HL-60 (cell line): Measurements from ENCODE around the gene UVSSA.

Experiments
- GABPA ChIP-seq: IDR thresholded peaks from 2 replicates; pipeline ENCODE4 v1.6.1; 2012; ENCODE audit warnings: low read depth
- POLR2AphosphoS5 ChIP-seq: IDR thresholded peaks from 2 replicates; pipeline ENCODE4 v1.6.1; 2012; ENCODE audit warnings: low read depth
- TF ChIP-seq, protein P1 (sequence below): IDR thresholded peaks from one replicate; pipeline ENCODE4 v1.5.1; 2011; ENCODE audit warnings: low read length, control low read depth, inconsistent platforms; ENCODE audit not compliant: insufficient read depth
- TF ChIP-seq, protein P2 (sequence below): IDR thresholded peaks from 2 replicates; pipeline ENCODE4 v1.6.1; 2012; ENCODE audit warnings: low read depth; ENCODE audit not compliant: insufficient replicate concordance

DNA sequence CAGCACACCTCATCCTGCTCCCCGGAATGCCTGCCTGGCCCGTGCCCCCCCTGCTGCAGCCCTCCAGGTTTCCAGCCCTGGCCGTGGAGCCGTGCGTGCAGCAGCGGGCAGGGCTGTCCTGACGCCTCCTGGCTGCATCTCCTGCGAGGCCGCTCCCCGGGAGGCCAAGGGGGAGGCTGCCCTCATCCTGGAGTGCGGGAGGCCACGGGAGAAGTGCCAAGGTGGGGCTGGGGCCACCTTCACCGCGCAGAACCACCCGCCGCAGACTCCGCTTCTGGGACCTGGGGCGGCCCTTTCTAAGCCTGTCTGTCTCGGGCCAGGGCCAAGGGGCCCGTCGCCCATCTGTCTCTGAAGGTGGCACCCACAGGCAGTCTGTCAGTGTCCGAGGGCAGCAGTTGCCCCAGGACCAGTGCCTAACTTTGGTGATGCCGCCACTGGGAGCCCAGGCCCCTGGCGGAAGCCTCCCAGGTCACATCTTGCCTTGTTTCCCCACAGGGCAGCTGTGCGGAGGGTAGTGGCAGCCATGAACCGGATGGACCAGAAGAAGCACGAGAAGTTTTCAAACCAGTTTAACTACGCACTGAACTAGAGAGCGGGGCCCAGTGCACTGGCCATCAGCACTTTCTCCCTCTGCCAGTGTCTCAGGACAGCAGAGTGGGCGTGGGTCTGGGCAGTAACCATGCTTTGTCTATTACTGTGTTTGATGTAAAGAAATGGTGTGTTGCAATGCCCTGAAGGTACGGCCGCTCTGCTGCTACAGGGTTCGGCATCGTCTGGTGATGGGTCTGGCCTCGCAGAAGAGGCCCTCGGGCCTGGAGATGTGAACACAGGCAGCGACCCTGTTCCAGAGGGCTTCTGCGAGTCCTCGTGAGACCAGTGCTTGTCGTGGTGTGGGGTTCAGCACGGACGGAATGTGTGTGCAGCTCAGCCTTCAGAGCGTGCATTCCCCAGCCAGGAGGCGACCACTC lies 38.6 kb downstream of the UVSSA start:
- TF ChIP-seq POLR2AphosphoS5 (no peak), GABPA (no peak)
- TF ChIP-seq, protein P1, sequence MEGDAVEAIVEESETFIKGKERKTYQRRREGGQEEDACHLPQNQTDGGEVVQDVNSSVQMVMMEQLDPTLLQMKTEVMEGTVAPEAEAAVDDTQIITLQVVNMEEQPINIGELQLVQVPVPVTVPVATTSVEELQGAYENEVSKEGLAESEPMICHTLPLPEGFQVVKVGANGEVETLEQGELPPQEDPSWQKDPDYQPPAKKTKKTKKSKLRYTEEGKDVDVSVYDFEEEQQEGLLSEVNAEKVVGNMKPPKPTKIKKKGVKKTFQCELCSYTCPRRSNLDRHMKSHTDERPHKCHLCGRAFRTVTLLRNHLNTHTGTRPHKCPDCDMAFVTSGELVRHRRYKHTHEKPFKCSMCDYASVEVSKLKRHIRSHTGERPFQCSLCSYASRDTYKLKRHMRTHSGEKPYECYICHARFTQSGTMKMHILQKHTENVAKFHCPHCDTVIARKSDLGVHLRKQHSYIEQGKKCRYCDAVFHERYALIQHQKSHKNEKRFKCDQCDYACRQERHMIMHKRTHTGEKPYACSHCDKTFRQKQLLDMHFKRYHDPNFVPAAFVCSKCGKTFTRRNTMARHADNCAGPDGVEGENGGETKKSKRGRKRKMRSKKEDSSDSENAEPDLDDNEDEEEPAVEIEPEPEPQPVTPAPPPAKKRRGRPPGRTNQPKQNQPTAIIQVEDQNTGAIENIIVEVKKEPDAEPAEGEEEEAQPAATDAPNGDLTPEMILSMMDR = no peak
- TF ChIP-seq, protein P2, sequence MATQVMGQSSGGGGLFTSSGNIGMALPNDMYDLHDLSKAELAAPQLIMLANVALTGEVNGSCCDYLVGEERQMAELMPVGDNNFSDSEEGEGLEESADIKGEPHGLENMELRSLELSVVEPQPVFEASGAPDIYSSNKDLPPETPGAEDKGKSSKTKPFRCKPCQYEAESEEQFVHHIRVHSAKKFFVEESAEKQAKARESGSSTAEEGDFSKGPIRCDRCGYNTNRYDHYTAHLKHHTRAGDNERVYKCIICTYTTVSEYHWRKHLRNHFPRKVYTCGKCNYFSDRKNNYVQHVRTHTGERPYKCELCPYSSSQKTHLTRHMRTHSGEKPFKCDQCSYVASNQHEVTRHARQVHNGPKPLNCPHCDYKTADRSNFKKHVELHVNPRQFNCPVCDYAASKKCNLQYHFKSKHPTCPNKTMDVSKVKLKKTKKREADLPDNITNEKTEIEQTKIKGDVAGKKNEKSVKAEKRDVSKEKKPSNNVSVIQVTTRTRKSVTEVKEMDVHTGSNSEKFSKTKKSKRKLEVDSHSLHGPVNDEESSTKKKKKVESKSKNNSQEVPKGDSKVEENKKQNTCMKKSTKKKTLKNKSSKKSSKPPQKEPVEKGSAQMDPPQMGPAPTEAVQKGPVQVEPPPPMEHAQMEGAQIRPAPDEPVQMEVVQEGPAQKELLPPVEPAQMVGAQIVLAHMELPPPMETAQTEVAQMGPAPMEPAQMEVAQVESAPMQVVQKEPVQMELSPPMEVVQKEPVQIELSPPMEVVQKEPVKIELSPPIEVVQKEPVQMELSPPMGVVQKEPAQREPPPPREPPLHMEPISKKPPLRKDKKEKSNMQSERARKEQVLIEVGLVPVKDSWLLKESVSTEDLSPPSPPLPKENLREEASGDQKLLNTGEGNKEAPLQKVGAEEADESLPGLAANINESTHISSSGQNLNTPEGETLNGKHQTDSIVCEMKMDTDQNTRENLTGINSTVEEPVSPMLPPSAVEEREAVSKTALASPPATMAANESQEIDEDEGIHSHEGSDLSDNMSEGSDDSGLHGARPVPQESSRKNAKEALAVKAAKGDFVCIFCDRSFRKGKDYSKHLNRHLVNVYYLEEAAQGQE = no peak
